GM19193 (cell line): Measurements from ENCODE around the gene HSD17B12.

Experiments
- POLR2A ChIP-seq: IDR thresholded peaks from 4 replicates; pipeline ENCODE4 v1.6.1; 2011; ENCODE audit not compliant: insufficient read depth, insufficient read length; ENCODE audit errors: extremely low read depth

HSD17B12 gene

DNA sequence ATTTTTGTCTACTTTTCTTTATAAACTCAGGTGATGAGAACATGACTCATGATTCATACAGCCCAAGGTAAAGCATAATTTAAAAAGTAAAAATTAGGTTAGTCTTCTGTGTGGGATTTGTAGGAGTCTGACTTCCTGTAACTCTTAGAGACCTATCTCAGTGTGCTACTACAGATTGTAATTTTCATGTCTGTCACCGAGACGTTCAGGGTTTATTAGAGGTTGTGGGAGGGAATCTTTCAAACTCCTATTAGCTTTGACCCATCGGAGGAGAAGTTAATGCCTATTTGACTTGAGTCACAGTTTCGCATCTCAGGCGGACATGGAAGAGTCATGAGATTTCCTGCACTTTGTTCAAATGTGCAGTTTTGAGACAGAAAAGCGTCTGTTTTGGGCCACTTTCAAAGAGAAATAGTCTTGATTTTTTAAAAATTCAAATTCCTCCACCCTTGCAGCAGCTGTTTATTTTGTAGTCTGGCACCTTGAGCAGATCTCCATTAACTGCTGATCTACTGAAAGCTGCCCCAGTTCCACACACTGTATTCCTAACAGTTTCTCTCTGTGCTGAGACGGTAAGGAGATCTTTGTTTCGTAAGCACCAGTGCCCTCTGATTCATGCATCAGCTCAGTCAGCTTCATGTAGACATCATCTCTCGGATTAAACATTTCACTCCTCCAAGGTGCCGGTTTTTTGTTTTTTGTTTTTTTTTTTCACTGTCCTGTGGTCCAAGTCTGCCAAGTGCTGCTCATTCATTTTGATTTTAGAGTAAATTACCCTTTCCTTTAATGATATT lies 224.4 kb downstream of the HSD17B12 start:
- no peak for TF ChIP-seq POLR2A

DNA sequence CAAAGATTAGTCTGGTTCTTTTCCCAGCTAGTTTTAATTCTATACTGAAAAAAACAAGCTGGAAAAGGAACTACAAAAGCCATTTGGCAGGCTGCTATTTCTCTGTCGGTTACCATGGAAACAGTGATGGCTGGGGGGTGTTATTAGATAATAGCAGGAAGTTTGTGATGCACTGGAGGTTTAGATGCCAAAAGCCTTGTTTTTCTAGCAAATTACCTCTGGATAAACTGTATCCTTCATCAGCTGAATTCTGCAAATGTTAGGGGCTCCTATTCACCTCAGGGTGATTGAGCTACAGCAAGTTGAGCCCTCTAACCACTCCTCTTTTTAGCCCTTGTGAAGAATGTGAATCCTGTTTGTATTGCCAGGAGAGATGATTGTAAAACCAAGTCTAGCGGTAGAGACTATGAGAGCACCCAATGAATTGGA lies 225.3 kb downstream of the HSD17B12 start:
- no peak for TF ChIP-seq POLR2A
